Tibial nerve (tissue), 4 donors: ENCODE measurements around the gene ARF1.

Experiments used
- CTCF ChIP-seq, 5 experiments: fragments of 200-600 bp in 3 of 5; fragments of 450-650 bp in 2 of 5; sonication (generic) in 3 of 5; IDR thresholded peaks; one replicate each; pipeline ENCODE4 v1.5.1; 2016 to 2019; ENCODE audit warnings: antibody characterized with exemption in 5 of 5, mild to moderate bottlenecking in 3 of 5, moderate library complexity in 2 of 5
- EP300 ChIP-seq, 2 donors: sonication (generic); formaldehyde crosslinking; IDR thresholded peaks; one replicate each; pipeline ENCODE4 v1.6.1; 2017; ENCODE audit warnings: antibody characterized with exemption in 2 of 2, mild to moderate bottlenecking in 1 of 2
- POLR2A ChIP-seq, 2 donors: fragments of 450-650 bp; IDR thresholded peaks; one replicate each; pipeline ENCODE4 v1.6.1; 2017; ENCODE audit warnings: antibody characterized with exemption in 2 of 2, mild to moderate bottlenecking in 2 of 2, moderate library complexity in 2 of 2

- TF ChIP-seq CTCF (IDR thresholded peaks at IDR 0.05), result no peak
- TF ChIP-seq POLR2A (IDR thresholded peaks at IDR 0.05), result no peak
- no peak for TF ChIP-seq EP300 (IDR thresholded peaks at IDR 0.05)
Observed at GRCh38 chr1:228036701-228037231, 45.7 kb upstream of the ARF1 start.
